Activated CD4-positive, alpha-beta T cell treated with anti-CD3 and anti-CD28 coated beads for 36 hours (primary cell): Measurements from ENCODE around the gene PALLD. TPM values are rescaled to one million over a fixed set of nuclear protein-coding genes. Genes with fewer than 3 reads are reported as not detected.

Experiments
- ATAC-seq: fragments of 200-7000 bp; cut with Tn5 transposase; one replicate; pipeline ENCODE4 v1.10.0; 2021; ENCODE audit warnings: mild to moderate bottlenecking, moderate library complexity
- CTCF ChIA-PET: fragments of 350-600 bp; sonication (Branson Sonifier 250); formaldehyde crosslinking; loops from one replicate; lab custom pipeline; 2021; ENCODE audit warnings: antibody characterized with exemption; lab: Charles Lee
- POLR2A ChIA-PET: fragments of 350-600 bp; sonication (Branson Sonifier 250); formaldehyde crosslinking; loops from one replicate; lab custom pipeline; 2021; ENCODE audit warnings: antibody characterized with exemption, inconsistent platforms; lab: Charles Lee
- DNase-seq: peaks from one replicate; pipeline ENCODE4 v3.0.0-alpha.2; 2020
- H3K27ac Mint-ChIP-seq: one replicate; pipeline ENCODE4 v1.8.0; 2021; ENCODE audit warnings: mixed read lengths
- H3K27me3 Mint-ChIP-seq: one replicate; pipeline ENCODE4 v1.8.0; 2021; ENCODE audit warnings: mixed read lengths
- H3K36me3 Mint-ChIP-seq: one replicate; pipeline ENCODE4 v1.8.0; 2021; ENCODE audit warnings: low read depth, mixed read lengths
- H3K4me1 Mint-ChIP-seq: one replicate; pipeline ENCODE4 v1.8.0; 2021; ENCODE audit warnings: mixed read lengths
- H3K4me3 Mint-ChIP-seq: one replicate; pipeline ENCODE4 v1.8.0; 2021; ENCODE audit warnings: mild to moderate bottlenecking, moderate library complexity, mixed read lengths
- H3K9me3 Mint-ChIP-seq: one replicate; pipeline ENCODE4 v1.8.0; 2021; ENCODE audit warnings: low read depth, mixed read lengths
- intact Hi-C, 2 experiments: fragments of 100-400 bp; cut with DNase I in 1 of 2; cut with micrococcal nuclease in 1 of 2; formaldehyde crosslinking; loops; one replicate each; pipeline versions ENCODE4 v1.14.2 to v1.15.1; 2022 to 2024; cut with DNase I, micrococcal nuclease
- total RNA-seq, 2 experiments: library from RNA; stranded (reverse); gene quantifications; one replicate each; pipeline ENCODE4 v1.2.3, GENCODE V29; 2021

The PALLD gene
- total RNA-seq, 2 experiments from 2014 or later = 9.5 to 11.0 TPM

DNA sequence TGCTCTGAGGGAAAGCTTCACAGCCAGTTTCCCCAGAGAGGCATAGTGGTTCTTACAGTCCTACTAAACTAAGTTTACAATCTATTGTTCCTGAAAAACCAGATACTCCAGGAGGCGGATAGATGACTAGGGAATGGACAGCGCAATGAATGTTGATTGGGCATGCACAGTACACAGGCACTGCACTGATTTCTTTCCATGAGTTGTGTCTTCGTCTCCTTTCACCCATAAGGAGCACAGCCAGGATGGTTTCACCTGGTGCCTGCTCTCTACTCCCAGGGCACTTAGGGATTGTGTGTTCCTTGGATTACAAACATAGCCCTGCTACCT is 144.9 kb downstream of the PALLD start:
- ChIA-PET POLR2A (no interaction called here), CTCF (no interaction called here)
- DNase-seq = no peak
- peaks cover 5% of the 10 kb centered on the region for H3K27me3 Mint-ChIP-seq
- H3K9me3 Mint-ChIP-seq = no peaks in the 10 kb centered on the region
- H3K4me1 Mint-ChIP-seq = no peaks in the 10 kb centered on the region
- H3K27ac Mint-ChIP-seq = no peak overlapping the region
- intact Hi-C loops = no loop called here
- no peak overlapping the region for H3K4me3 Mint-ChIP-seq
- H3K36me3 Mint-ChIP-seq = no peaks in the 10 kb centered on the region
- no peak for ATAC-seq

DNA sequence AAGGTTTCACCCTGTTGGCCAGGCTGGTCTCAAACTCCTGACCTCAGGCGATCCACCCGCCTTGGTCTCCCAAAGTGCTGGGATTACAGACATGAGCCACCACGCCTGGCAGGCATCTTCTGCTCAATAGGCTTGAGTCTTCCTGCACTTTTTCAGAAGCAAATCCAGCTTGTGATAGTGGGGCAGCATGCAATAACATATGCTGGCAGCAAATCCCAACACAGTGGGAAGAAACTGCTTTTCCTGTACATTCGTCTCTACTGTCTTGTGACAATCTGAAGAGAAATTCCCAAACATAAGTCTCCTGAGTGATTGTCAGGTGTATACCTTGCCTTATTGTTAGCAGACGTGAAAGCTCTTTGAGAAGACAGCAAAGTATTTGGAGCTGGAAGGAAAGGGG is 145.7 kb downstream of the PALLD start:
- intact Hi-C loops = no loop called here
- Mint-ChIP-seq H3K27ac (no peak overlapping the region), H3K27me3 (peaks cover 5% of the 10 kb centered on the region), H3K4me1 (no peaks in the 10 kb centered on the region), H3K4me3 (no peak overlapping the region), H3K36me3 (no peaks in the 10 kb centered on the region), H3K9me3 (no peaks in the 10 kb centered on the region)
- DNase-seq (no peak), ATAC-seq (no peak)
- ChIA-PET POLR2A (no interaction called here), CTCF (no interaction called here)

DNA sequence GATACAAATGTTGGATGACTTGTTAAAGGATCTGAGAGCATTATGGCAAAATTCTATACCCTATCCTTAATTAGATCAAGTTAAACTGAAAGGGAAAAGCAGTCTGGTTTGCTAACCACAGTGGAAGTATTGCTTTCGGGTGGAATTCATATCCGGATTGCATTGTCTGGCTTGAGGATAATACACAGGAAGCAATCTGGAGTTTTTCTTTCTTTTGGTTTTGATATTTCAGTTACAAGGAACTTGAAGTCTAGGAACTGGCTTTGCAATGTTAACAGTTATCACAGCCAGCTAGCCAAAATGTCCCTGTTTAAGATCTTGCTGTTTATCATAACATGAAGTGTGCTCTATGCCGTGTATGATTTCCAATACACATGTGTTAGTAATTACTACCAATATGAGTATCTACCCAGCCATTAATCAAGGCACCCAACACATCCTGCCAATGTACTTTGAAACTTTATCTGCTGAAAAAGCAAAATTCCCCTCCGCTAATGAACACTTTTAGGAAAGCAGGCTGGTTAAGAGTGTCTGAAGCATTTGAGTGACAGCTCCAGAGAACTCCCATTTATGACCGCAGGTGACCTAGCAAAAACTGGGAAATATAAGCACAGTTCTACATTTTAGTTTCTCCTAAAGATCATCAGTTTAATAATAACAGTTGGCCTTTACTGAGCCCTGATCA is 146.4 kb downstream of the PALLD start:
- no peaks in the 10 kb centered on the region for H3K4me1 Mint-ChIP-seq
- no peaks in the 10 kb centered on the region for H3K36me3 Mint-ChIP-seq
- no peak overlapping the region for H3K27ac Mint-ChIP-seq
- peaks cover 5% of the 10 kb centered on the region for H3K27me3 Mint-ChIP-seq
- POLR2A ChIA-PET = no interaction called here
- ATAC-seq (no peak), DNase-seq (no peak)
- intact Hi-C loops = no loop called here
- H3K9me3 Mint-ChIP-seq = no peaks in the 10 kb centered on the region
- H3K4me3 Mint-ChIP-seq = no peak overlapping the region
- CTCF ChIA-PET = no interaction called here

DNA sequence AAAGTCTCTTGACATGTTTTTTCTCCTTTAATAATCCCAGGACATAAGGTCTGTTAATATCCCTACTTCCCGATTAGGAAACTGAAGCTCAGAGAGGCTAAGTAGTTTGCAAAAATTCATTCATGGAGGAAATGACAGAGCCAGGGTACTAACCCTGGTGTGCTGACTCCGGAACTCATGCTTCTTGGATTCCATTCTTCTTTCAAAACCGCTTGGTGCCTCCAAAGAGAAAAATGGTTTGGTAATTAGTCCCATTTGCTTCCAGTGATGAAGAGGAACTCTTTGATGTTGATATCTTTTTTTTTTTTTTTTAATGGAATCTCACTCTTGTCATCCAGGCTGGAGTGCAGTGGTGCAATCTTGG is 146.9 kb downstream of the PALLD start:
- ChIA-PET POLR2A (no interaction called here), CTCF (no interaction called here)
- H3K4me1 Mint-ChIP-seq = no peaks in the 10 kb centered on the region
- no peak overlapping the region for H3K4me3 Mint-ChIP-seq
- intact Hi-C loops = no loop called here
- H3K9me3 Mint-ChIP-seq = no peaks in the 10 kb centered on the region
- no peak overlapping the region for H3K27ac Mint-ChIP-seq
- H3K36me3 Mint-ChIP-seq = no peaks in the 10 kb centered on the region
- ATAC-seq (no peak), DNase-seq (no peak)
- H3K27me3 Mint-ChIP-seq = peaks cover 8% of the 10 kb centered on the region

DNA sequence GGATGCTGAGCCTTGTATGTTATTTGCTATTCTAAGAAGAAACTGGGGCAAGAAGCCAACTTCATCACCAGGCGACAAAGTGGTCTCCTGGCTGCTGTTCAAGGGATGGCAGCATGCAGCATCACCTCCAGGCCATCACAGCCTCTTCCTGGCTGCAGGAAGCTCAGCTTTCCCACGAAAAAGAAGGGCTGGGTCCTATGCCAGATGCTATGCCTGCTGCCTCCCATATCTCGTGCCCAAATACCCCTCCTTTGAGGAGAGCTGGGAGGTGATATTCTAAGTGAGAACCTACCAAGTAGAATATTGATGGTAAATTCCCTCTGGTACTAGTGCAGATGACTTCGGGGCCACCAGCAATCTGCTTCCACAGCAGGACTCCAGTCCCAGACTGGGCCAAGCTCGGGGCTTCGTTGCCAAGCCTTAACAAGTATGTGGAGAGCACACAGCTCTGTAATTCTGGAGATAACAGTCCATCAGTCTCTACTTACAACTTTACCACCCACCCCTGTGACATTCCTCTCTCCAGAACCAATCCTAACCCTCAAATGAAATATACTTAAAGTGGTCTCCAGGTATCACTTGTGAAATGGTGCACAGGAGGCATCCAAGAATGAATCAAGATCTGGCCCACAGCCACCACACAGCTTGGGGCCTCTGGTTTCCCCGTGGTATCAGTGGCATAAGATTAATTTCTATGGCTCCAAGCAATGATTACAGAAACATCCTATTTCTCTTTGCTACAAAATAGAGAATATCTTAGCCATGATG is 149.3 kb downstream of the PALLD start:
- POLR2A ChIA-PET = no interaction called here
- Mint-ChIP-seq H3K4me1 (no peaks in the 10 kb centered on the region), H3K9me3 (no peaks in the 10 kb centered on the region), H3K27me3 (peaks cover 12% of the 10 kb centered on the region), H3K27ac (no peak overlapping the region), H3K4me3 (no peak overlapping the region), H3K36me3 (no peaks in the 10 kb centered on the region)
- ATAC-seq (no peak), DNase-seq (no peak)
- CTCF ChIA-PET = no interaction called here
- intact Hi-C loops = no loop called here

DNA sequence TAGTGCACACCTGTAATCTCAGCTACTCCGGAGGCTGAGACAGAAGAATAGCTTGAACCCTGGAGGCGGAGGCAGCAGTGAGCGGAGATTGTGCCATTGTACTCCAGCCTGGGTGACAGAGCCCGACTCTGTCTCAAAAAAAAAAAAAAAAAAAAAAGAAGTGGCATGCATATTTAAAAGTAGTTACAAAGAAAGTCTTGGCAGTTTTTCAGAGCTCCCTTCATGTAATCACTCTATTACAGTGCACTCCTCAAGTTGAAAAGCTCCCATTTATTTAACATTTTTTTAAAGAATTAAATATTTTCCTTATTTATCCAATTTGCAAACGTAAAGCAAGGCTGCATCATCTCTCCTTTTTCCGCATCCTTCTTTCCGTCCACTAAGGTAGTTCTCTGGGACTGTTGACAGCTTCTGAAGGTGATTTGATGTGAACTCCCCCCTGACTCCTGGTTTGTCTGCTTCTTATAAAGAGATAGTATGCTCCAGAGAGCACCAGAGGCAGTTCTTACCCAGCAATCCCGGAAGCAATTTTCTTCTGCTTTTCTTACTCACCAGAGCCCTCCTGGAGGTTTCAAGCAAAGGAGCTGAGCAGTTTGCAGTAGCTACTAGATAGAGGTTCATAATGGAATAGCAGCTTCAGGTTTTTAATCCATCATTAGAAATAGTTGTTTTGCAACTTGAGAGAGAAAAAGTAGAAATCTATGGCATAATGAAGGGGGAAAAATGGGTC is 151.0 kb downstream of the PALLD start:
- Mint-ChIP-seq H3K36me3 (no peaks in the 10 kb centered on the region), H3K4me1 (no peaks in the 10 kb centered on the region), H3K27ac (no peak overlapping the region), H3K4me3 (no peak overlapping the region), H3K27me3 (peaks cover 14% of the 10 kb centered on the region), H3K9me3 (no peaks in the 10 kb centered on the region)
- DNase-seq (no peak), ATAC-seq (no peak)
- POLR2A ChIA-PET = no interaction called here
- intact Hi-C loops = no loop called here
- CTCF ChIA-PET = no interaction called here

DNA sequence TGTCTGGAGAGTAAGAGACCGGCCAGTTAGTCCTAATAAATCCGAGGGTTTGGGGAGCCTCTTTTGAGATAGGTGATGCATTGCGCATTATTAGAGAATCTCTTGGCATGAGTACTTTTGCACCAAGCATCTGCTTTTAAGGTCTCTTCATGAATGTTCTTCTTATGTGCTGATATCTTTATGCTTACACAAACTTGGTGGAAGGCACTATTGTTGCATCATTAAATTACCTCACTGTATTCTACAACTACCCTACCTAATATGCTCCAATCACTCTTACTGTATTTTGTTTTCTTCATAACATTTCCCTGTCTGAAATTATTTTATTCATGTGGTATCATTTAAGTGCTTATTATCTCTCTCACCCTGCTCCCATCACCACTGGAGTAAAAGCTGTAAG is 151.6 kb downstream of the PALLD start:
- CTCF ChIA-PET = no interaction called here
- ATAC-seq = no peak
- Mint-ChIP-seq H3K4me3 (no peak overlapping the region), H3K9me3 (no peaks in the 10 kb centered on the region), H3K27me3 (peaks cover 17% of the 10 kb centered on the region), H3K4me1 (no peaks in the 10 kb centered on the region), H3K36me3 (no peaks in the 10 kb centered on the region), H3K27ac (no peak overlapping the region)
- POLR2A ChIA-PET = no interaction called here
- no peak for DNase-seq
- intact Hi-C loops = no loop called here

DNA sequence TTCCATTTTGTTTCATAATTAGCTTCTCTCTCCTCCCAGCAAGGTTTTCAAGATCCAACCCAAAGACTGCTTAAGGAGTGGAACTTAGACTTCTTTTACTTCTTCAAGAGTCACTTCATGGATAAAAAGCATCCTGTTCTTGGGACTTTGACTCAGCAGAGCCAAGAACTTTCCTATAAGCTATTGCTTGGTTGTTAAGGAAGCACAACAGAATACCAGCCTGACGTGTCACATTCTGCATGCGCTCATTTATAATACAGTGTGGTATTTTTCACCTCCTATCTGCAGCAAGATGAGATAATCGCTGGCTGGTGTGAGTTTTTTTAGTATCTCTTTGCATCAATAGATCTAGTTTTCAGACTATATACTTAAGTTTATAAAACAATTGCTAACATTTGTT is 152.1 kb downstream of the PALLD start:
- ChIA-PET CTCF (interaction anchor here (0.6 kb wide), 1 partner anchor 133 kb away, joined by 4 read pairs; no protein-coding TSS in a partner anchor), POLR2A (no interaction called here)
- Mint-ChIP-seq H3K36me3 (no peaks in the 10 kb centered on the region), H3K4me1 (no peaks in the 10 kb centered on the region), H3K4me3 (no peak overlapping the region), H3K27me3 (peaks cover 17% of the 10 kb centered on the region), H3K9me3 (no peaks in the 10 kb centered on the region), H3K27ac (no peak overlapping the region)
- ATAC-seq = no peak
- intact Hi-C loops = no loop called here
- no peak for DNase-seq

DNA sequence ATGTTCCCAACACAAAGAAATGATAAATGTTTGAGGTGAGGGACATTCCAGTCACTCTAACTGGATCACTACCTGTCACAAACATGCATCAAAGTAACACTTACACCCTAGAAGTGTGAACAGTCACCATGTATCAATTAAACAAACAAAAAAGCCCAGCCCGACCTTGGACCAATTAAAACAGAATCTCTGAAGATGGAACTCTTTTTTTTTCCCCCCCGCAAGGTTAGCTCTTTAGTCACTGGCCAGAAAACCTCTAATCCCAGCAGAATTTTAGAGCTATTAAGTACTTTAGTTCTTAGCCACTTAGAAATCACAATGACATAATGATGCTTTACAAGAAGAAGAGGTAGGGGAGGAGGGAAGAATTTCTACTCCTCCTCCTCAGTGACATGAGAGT is 154.5 kb downstream of the PALLD start:
- intact Hi-C loops = no loop called here
- DNase-seq (no peak), ATAC-seq (no peak)
- ChIA-PET POLR2A (no interaction called here), CTCF (interaction anchor here (0.6 kb wide), 1 partner anchor 18 kb away, joined by 3 read pairs; no protein-coding TSS in a partner anchor)
- Mint-ChIP-seq H3K36me3 (no peaks in the 10 kb centered on the region), H3K27ac (no peak overlapping the region), H3K4me3 (no peak overlapping the region), H3K27me3 (peaks cover 20% of the 10 kb centered on the region), H3K9me3 (no peaks in the 10 kb centered on the region), H3K4me1 (peaks cover 4% of the 10 kb centered on the region)

DNA sequence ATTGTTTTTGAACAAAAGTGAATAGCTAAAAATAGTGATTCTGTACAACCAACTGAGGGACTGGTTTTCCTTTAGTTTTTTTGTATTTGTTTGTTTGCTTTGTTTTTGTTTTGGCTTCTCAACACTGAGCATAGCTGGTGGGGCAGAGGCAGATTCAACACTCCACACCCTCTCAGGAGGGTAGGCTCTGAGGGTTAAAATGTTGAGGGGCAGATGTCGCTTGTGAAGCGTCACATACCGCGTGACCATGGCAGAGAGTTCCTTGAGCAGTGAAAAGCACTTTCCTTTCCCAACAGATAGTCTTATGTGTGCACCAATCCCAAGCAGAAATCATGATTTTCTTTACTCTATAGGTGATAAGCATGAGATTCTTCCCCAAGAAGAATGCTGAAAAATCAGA is 155.0 kb downstream of the PALLD start:
- no peak for ATAC-seq
- peaks cover 21% of the 10 kb centered on the region for H3K27me3 Mint-ChIP-seq
- H3K4me3 Mint-ChIP-seq = no peak overlapping the region
- intact Hi-C loops = no loop called here
- DNase-seq = no peak
- no peaks in the 10 kb centered on the region for H3K9me3 Mint-ChIP-seq
- no peak overlapping the region for H3K27ac Mint-ChIP-seq
- ChIA-PET CTCF (interaction anchor here (0.6 kb wide), 1 partner anchor 18 kb away, joined by 3 read pairs; no protein-coding TSS in a partner anchor), POLR2A (no interaction called here)
- H3K36me3 Mint-ChIP-seq = no peaks in the 10 kb centered on the region
- peaks cover 4% of the 10 kb centered on the region for H3K4me1 Mint-ChIP-seq

DNA sequence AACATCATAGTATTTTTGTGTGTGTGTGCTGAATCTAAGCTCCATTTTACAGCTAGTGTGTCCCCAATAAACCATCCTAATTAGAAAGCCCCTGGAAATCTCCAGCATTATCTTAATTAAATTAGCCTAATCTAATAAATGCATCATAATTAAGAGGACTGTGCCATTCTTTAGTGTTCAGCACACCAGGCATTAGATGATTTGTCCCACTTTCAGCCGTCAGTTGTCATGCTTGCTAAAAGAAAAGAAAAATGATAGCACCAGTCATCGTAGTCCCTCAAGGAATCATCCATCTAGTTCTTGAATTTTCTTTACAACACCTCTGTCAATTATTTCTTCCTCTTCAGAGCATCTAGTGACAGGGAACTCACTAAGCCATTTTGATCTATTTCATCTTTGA is 155.9 kb downstream of the PALLD start:
- ATAC-seq (no peak), DNase-seq (no peak)
- Mint-ChIP-seq H3K27ac (no peak overlapping the region), H3K4me1 (peaks cover 4% of the 10 kb centered on the region), H3K4me3 (no peak overlapping the region), H3K9me3 (no peaks in the 10 kb centered on the region), H3K36me3 (no peaks in the 10 kb centered on the region), H3K27me3 (peaks cover 24% of the 10 kb centered on the region)
- intact Hi-C loops = no loop called here
- CTCF ChIA-PET = no interaction called here
- POLR2A ChIA-PET = no interaction called here
